ENCODE results near the gene PARD3.
"Not testable (repeated sequence)": the region's sequence is repeated elsewhere in the genome, so short reads cannot be mapped to it uniquely, and the experiment has no call there.

PARD3 gene

GRCh38 chr10:34274906-34275305 is 540.2 kb downstream of the PARD3 start:
- no peak overlapping the region for H3K4me3 ChIP-seq (replicated peaks; ENCODE audit: low read depth, low read length)
- H3K27me3 ChIP-seq (replicated peaks; ENCODE audit: control insufficient read depth, insufficient read depth, low read length): no peaks in the 10 kb centered on the region
- H3K36me3 ChIP-seq (ENCODE audit: control insufficient read depth, insufficient read depth, low read length): no peaks in the 10 kb centered on the region
- DNase-seq (ENCODE audit: extremely low read depth, insufficient read length): no peak
- TF ChIP-seq, protein P1, sequence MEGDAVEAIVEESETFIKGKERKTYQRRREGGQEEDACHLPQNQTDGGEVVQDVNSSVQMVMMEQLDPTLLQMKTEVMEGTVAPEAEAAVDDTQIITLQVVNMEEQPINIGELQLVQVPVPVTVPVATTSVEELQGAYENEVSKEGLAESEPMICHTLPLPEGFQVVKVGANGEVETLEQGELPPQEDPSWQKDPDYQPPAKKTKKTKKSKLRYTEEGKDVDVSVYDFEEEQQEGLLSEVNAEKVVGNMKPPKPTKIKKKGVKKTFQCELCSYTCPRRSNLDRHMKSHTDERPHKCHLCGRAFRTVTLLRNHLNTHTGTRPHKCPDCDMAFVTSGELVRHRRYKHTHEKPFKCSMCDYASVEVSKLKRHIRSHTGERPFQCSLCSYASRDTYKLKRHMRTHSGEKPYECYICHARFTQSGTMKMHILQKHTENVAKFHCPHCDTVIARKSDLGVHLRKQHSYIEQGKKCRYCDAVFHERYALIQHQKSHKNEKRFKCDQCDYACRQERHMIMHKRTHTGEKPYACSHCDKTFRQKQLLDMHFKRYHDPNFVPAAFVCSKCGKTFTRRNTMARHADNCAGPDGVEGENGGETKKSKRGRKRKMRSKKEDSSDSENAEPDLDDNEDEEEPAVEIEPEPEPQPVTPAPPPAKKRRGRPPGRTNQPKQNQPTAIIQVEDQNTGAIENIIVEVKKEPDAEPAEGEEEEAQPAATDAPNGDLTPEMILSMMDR (IDR thresholded peaks at IDR 0.05; ENCODE audit: insufficient read depth, low read length, poor library complexity, severe bottlenecking): no peak

- H3K36me3 ChIP-seq (ENCODE audit: control insufficient read depth, insufficient read depth, low read length): no peaks in the 10 kb centered on the region
- H3K27me3 ChIP-seq (replicated peaks; ENCODE audit: control insufficient read depth, insufficient read depth, low read length): no peaks in the 10 kb centered on the region
- H3K4me3 ChIP-seq (replicated peaks; ENCODE audit: low read depth, low read length): no peak overlapping the region
- TF ChIP-seq, protein P1 (IDR thresholded peaks at IDR 0.05; ENCODE audit: insufficient read depth, low read length, poor library complexity, severe bottlenecking): no peak
- no peak for DNase-seq (ENCODE audit: extremely low read depth, insufficient read length)
Measured at GRCh38 chr10:34273340-34273739, 541.8 kb downstream of the PARD3 start.

- no peak for DNase-seq (ENCODE audit: extremely low read depth, insufficient read length)
- H3K4me3 ChIP-seq (replicated peaks; ENCODE audit: low read depth, low read length): no peak overlapping the region
- no peaks in the 10 kb centered on the region for H3K36me3 ChIP-seq (ENCODE audit: control insufficient read depth, insufficient read depth, low read length)
- TF ChIP-seq, protein P1 (IDR thresholded peaks at IDR 0.05; ENCODE audit: insufficient read depth, low read length, poor library complexity, severe bottlenecking): no peak
- no peaks in the 10 kb centered on the region for H3K27me3 ChIP-seq (replicated peaks; ENCODE audit: control insufficient read depth, insufficient read depth, low read length)
Measured at GRCh38 chr10:34272316-34272715, 542.8 kb downstream of the PARD3 start.

DNA sequence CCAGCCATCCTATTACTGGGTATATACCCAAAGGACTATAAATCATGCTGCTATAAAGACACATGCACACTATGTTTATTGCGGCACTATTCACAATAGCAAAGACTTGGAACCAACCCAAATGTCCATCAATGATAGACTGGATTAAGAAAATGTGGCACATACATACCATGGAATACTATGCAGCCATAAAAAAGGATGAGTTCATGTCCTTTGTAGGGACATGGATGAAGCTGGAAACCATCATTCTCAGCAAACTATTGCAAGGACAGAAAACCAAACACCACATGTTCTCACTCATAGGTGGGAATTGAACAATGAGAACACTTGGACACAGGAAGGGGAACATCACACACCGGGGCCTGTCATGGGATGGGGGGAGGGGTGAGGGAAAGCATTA is 546.7 kb downstream of the PARD3 start:
- DNase-seq (ENCODE audit: extremely low read depth, insufficient read length); H3K27me3 ChIP-seq (replicated peaks; ENCODE audit: control insufficient read depth, insufficient read depth, low read length); H3K4me3 ChIP-seq (replicated peaks; ENCODE audit: low read depth, low read length); H3K36me3 ChIP-seq (ENCODE audit: control insufficient read depth, insufficient read depth, low read length): not testable (repeated sequence)

GRCh38 chr10:34262985-34263384 is 552.1 kb downstream of the PARD3 start:
- no peak overlapping the region for H3K4me3 ChIP-seq (replicated peaks; ENCODE audit: low read depth, low read length)

DNA sequence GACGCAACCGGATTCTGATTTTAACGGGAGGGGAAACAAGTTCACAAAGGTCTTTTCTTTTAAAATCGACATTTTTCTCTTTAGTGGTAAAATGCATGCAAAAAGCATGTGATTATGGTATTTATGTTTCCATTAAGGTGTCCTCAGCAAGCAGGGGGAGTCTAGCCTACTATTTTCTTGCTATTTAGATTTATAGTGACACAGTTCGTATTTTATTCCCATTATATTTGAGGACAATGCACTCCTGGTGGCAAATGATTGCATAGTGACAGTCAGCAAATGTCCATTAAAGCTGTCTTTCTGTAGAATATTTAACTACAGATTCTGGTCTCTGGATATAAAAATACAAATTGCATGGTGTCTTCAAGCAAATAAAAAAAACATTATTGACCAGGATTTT is 554.2 kb downstream of the PARD3 start:
- DNase-seq (ENCODE audit: extremely low read depth, insufficient read length): no peak
- TF ChIP-seq, protein P1 (IDR thresholded peaks at IDR 0.05; ENCODE audit: insufficient read depth, low read length, poor library complexity, severe bottlenecking): no peak
- Histone ChIP-seq H3K36me3 (ENCODE audit: control insufficient read depth, insufficient read depth, low read length) (no peaks in the 10 kb centered on the region), H3K4me3 (replicated peaks; ENCODE audit: low read depth, low read length) (no peak overlapping the region), H3K27me3 (replicated peaks; ENCODE audit: control insufficient read depth, insufficient read depth, low read length) (no peaks in the 10 kb centered on the region)

More at GRCh38 chr10:34262985-34263384, 552.1 kb downstream of the PARD3 start:
- Histone ChIP-seq H3K27me3 (replicated peaks; ENCODE audit: control insufficient read depth, insufficient read depth, low read length) (no peaks in the 10 kb centered on the region), H3K36me3 (ENCODE audit: control insufficient read depth, insufficient read depth, low read length) (no peaks in the 10 kb centered on the region)
- TF ChIP-seq, protein P1 (IDR thresholded peaks at IDR 0.05; ENCODE audit: insufficient read depth, low read length, poor library complexity, severe bottlenecking): no peak
- DNase-seq (ENCODE audit: extremely low read depth, insufficient read length): no peak

Measured in GM06990 (cell line).